Stimulated activated CD4-positive, alpha-beta T cell treated with anti-CD3 and anti-CD28 coated beads, TNF-alpha, amount 100 ng/mL, for 1 hour (primary cell): Measurements from ENCODE around the gene MAML2.

ENCODE experiments used
- DNase-seq, 3 donors: peaks; one replicate each; pipeline ENCODE4 v3.0.0-alpha.2; 2020; ENCODE audit warnings: low read depth in 3 of 3, low spot score in 1 of 3

Gene MAML2

DNA sequence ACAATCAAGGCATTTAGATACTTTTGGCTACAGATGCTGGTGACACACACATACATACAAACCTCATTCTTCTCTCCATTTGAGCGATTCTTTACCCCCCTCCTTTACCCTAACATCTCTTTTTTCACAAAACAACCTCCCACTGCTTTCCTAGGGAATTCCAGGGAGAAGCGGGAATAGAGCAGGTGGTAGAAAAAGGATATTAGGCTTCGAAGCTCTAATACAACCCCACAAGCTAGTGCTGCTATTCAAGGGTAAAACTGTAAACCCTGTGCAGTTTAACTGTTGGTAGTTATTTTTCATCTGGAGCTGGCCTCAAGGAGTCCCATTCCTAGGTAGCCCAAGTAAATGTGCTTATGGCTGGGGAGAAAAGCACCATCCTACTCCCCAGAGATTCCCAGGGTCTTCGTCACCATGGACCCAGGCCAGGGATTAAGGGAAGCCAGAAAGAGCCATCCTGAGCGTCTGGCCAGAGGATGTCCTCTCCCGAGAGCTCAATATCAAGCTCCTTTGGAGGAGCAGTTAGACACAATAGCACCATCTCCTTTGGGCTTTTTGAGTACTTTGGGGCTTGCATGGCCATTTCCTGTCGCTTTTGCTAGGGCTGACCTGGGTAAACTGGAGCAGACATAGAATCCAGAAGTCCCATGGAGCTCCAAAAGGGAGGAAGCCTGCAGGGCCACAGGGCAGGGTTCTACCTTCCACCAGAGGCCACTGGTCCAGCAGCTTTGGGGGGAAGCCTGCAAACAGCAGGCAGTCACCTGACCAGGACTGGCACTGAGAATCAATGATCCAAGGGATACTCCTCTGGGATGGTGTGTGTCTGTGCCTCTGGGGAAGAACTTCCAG, 3.1 kb downstream of the MAML2 start:
- DNase-seq, result no peak

DNA sequence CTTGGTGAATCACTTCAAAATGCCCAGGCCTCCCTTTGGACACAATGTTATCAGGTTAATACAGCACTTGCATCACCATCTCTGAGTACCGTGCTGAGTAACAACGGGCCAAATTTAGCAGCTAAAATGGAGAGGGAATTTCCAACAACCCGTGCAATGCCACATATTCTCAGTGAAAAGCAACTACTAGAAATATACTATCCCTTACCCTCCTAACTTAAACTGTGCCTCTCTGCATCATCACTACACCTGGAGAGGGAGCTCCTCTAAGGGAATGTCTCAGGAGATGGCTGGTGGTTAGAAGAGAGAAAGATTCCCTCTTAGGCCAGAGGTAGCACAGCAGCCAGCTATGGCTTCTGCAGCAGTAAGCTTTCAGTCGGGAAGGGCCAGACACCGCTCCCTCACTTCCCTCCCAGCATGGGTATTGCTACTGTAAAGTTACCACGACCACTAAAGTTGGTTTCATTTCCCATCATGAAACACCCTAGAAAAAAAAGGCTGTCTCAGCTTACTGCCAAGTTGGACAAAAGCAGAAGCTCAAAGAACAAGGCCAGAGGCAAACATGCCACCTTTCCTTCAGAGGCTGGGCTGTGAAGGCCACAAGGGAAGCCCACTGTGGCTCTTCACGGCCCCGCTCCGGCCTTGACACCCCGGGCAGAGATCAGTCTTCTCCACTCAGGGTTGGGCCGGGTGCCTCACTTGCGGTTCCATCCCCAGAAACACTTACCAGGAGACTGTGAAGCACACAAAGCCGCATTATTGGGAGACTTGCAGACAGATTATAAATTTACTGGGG, 3.9 kb downstream of the MAML2 start:
- no peak for DNase-seq

DNA sequence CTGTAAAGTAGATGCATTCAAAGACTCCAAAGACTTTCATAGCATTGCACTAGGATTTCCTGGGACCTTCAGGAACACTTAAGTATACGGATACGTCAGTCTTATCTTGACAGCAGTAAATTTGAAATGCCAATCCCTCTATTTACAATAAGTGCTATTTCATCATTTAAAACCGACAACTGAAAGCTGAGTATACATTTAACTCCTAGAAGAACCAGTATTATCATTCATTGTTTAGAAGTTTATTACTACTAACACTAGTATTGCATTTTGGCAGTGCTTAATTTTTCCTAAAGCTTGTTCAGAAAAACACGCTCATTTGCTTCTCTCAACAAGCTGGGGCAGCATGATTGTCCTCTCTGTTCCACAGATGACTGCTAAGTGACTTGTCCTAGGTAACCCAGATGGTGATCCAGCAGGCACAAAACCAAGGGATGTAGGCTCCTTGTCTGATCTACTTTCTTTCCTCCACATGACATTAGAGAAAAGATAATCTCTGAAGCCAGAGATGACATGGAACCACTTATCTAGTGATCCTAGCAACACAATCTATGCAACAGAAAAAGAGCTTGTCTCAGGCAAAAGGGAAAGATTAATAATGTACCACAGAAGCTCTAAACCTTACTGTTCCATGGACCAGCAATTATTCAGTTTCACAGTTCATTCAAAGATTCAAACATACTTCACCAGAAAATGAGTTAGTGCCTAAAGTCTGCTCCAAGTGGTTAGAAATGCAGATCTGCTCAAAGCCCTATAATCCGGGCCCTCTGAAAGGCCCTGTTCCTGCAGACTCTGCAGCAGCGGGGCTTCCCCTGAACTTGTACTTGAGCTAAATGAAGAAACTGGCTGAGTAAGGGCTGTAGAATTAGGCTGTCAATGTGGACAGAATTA, 5.2 kb downstream of the MAML2 start:
- DNase-seq, result no peak

GRCh38 chr11:96335388-96335787, 7.6 kb downstream of the MAML2 start:
- no peak for DNase-seq

DNA sequence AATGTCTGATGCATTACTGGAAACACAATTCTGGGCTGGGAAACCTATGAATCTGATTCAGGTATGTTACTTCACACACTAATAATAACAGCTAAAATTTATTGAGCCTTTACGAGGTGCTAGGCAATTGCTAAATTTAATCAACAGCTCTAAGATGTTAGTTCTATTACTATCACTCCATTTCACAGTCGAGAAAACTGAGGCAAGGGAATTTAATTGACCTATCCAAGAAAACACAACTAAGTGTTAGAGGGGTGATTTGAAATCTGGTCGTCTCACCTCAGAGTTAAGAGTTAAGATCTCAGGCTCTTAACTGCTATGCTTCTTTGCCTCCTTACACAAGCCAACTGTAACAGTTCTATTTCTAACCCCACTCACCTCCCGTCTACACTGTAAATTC, 8.8 kb downstream of the MAML2 start:
- no peak for DNase-seq

DNA sequence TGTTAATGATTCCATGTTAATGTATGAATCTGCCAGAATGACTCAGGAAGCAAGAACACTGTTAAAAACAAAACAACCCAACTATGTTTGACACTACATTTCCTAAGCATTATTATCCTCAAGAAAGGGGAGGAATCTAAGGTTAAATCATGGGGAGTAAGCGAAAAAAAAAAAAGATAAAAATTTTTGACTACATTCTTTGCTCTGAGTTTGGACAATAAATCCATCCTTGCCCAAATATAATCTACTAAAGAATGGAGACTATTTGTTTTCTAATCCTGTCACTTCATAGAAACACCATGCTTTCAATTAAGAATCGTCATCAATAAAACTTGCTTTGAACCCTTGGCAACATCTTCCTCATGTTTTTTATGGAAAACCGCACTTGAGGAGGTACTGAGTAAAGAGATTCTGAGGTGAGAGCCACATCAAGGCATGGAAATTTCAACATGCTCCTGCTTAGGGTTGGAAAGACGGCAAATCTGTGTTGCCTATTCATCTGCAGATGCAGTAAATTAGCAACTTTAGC, 9.7 kb downstream of the MAML2 start:
- no peak for DNase-seq

DNA sequence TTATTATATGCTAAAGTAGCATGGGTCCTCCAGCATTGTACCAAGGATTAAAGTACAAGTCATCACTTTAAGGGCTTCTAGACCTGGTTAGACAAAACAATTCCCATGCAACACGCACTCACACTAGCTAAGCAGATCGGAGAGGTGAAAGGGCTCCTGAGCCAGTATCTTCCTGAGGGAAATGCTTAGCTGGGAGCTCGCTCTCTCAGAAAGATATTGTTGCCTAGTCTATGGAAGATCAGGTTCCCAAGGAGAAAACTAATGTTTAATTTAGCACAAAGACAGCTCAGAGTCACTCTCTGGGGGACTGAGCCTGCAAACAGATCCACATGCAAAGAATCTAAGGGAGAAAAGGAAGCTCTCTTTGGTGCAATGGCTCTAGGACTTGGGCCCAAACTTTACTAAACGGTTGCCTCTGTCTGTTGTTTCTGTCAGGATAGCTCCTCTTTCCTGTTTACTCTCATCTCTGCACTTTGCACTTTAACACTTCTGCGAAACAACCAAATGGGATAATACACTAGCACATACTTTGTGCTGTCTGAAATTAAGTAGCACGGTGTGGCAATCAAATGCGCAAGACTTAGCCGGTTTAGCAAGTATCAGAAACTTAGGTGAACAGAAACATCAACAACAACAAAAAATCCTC, 10.7 kb downstream of the MAML2 start:
- no peak for DNase-seq

- DNase-seq, result no peak
Observed at GRCh38 chr11:96331699-96332116, 11.3 kb downstream of the MAML2 start.

DNA sequence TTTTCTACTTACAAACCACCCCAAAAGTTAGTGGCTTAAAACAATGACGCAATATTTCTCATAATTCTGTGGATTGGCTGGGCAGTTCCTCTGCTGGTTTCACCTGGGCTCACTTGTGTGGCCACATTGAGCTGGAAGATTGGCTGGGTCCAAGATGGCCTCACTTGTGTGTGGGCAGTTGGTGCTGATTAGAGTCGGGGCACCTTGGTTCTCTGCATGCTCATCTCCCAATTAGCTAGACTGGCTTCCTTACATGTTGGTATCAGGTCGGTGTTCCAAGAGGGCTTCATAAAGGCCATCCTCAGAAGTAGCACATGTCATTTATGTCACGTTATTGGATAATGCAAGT, 12.5 kb downstream of the MAML2 start:
- DNase-seq, result no peak

GRCh38 chr11:96329855-96330510, 13.0 kb downstream of the MAML2 start:
- DNase-seq, result no peak

GRCh38 chr11:96329419-96329818, 13.6 kb downstream of the MAML2 start:
- DNase-seq, result no peak

DNA sequence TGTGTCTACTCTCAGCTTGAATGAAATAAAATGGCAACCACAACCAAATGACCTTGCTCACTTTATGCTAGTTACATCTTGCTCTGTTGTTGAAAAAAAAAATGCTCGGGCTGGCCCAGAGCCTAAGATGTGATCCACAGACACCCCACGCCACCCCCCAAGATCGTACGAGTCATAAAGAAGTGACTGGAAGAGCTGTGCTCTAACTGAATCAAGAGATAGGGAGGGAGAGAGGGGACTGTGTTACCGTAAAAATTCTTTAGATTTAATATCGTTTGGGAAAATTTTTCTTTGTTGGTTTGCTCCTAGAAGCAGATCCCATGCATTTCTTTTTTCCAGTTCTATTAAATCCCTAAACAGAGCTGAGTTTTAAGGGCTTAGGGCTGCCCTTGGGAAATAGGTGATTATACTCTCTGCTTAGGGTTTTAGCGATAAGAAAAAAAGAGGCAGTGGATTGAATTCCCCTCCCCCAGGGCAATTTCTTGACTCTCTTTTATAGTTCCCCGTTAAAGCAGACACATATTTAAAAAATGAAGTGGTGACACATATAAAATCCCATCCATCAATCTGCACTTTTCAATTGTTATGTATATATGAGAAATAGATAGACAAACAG, 14.5 kb downstream of the MAML2 start:
- no peak for DNase-seq

GRCh38 chr11:96326959-96327358, 16.0 kb downstream of the MAML2 start:
- DNase-seq, result no peak

DNA sequence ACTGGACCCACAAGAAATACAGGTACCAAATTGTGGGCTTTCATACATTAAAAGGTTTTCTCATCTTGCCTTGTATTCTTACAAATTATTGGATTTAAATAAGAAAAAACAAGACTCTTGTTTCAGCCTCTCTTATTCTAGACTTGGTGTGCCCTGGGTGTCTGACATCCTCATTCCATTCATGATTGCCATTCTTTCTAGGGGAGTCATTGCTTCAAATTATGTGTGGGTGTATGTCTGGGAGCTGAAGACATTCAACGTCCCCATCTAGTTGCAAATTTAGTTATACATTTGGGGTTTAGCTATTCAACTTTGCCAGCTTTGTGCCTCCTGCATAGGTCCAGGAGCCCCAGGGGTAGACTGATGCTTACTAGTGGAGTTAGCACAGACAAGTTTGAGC, 18.1 kb downstream of the MAML2 start:
- no peak for DNase-seq

GRCh38 chr11:96323642-96323985, 19.4 kb downstream of the MAML2 start:
- DNase-seq, result no peak

- DNase-seq, result no peak
Observed at GRCh38 chr11:96322775-96323641, 20.0 kb downstream of the MAML2 start.

DNA sequence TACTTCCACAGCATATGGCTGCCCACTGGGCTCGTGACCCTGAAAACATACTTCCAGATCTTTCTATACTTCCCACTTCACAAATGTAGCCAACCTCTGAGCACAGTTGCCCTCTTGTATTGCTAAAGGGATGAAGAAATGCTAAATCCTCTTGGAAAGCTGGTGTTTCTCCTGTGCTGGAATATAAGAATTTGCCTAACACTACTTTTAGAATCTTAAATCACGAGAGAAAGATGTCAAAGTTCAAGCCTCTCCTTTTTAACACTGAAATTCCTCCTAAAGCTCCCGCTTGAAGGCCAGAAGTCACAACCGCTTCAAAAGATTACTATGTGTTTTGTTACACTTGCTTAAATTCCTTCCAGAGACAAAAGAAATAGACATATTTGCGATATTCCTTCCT, 21.9 kb downstream of the MAML2 start:
- DNase-seq, result no peak

GRCh38 chr11:96319898-96320656, 22.9 kb downstream of the MAML2 start:
- DNase-seq, result no peak
